ENCODE data around the gene PRKAA1.

The PRKAA1 gene

GRCh38 chr5:40784916-40785315, 13.3 kb downstream of the PRKAA1 start:
- DNase-seq (ENCODE audit: low read depth in 1 of 2, low spot score in 1 of 2), result no peak
- Histone ChIP-seq H3K27me3 (ENCODE audit: insufficient read depth, poor library complexity, severe bottlenecking) (no peaks in the 10 kb centered on the region), H3K27ac (replicated peaks) (no peak overlapping the region), H3K4me3 (replicated peaks; ENCODE audit: insufficient read depth, low read length) (no peak overlapping the region)
- TF ChIP-seq SPI1 (IDR thresholded peaks at IDR 0.05; ENCODE audit: borderline replicate concordance, low read depth) (no peak), REST (IDR thresholded peaks at IDR 0.05; ENCODE audit: insufficient replicate concordance, low read depth) (no peak)
- TF ChIP-seq, protein P1, sequence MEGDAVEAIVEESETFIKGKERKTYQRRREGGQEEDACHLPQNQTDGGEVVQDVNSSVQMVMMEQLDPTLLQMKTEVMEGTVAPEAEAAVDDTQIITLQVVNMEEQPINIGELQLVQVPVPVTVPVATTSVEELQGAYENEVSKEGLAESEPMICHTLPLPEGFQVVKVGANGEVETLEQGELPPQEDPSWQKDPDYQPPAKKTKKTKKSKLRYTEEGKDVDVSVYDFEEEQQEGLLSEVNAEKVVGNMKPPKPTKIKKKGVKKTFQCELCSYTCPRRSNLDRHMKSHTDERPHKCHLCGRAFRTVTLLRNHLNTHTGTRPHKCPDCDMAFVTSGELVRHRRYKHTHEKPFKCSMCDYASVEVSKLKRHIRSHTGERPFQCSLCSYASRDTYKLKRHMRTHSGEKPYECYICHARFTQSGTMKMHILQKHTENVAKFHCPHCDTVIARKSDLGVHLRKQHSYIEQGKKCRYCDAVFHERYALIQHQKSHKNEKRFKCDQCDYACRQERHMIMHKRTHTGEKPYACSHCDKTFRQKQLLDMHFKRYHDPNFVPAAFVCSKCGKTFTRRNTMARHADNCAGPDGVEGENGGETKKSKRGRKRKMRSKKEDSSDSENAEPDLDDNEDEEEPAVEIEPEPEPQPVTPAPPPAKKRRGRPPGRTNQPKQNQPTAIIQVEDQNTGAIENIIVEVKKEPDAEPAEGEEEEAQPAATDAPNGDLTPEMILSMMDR (IDR thresholded peaks at IDR 0.05; ENCODE audit: insufficient read depth, low read length), result no peak

DNA sequence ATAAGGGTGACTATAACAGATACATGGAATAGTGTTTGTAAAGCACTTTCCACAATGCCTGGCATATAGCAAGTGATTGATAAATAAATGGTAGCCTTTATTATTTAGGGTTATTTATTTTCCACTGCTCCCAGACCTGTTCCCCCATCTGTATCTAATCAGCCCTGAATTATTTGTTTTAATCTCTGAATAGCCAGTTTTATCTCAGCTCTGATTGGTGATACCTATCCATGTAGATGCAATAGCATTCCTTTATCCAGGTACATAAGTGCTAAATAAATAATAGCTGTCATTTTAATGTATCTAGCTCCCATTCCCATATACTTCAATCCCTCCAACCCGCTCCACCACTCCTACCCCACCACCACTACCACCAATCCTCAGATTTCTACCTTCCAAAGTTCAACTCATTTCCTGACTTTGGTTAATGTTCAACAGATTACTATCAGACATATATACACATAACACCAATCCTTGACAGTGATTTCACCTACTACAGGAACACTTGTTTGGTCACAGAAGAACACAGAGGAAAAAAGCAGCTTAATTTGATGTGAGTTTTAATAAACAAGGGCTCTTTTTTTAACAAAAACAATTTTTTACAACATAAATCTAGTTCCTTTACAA, 14.0 kb downstream of the PRKAA1 start:
- H3K4me3 ChIP-seq (replicated peaks; ENCODE audit: insufficient read depth, low read length), result no peak overlapping the region

GRCh38 chr5:40781843-40782409, 16.2 kb downstream of the PRKAA1 start:
- DNase-seq (ENCODE audit: low read depth in 1 of 2, low spot score in 1 of 2), result no peak
- no peak overlapping the region for H3K4me3 ChIP-seq (replicated peaks; ENCODE audit: insufficient read depth, low read length)

More for the DNA sequence above, 14.0 kb downstream of the PRKAA1 start:
- TF ChIP-seq REST (IDR thresholded peaks at IDR 0.05; ENCODE audit: insufficient replicate concordance, low read depth) (no peak), GABPA (IDR thresholded peaks at IDR 0.05; ENCODE audit: low read depth) (no peak), SPI1 (IDR thresholded peaks at IDR 0.05; ENCODE audit: borderline replicate concordance, low read depth) (no peak), POLR2AphosphoS5 (IDR thresholded peaks at IDR 0.05; ENCODE audit: low read depth) (no peak)
- TF ChIP-seq, protein P1 (IDR thresholded peaks at IDR 0.05; ENCODE audit: insufficient read depth, low read length), result no peak
- no peaks in the 10 kb centered on the region for H3K27me3 ChIP-seq (ENCODE audit: insufficient read depth, poor library complexity, severe bottlenecking)
- H3K27ac ChIP-seq (replicated peaks), result no peak overlapping the region
- no peak for DNase-seq (ENCODE audit: low read depth in 1 of 2, low spot score in 1 of 2)

More at GRCh38 chr5:40781843-40782409, 16.2 kb downstream of the PRKAA1 start:
- Histone ChIP-seq H3K27ac (replicated peaks) (no peak overlapping the region), H3K27me3 (ENCODE audit: insufficient read depth, poor library complexity, severe bottlenecking) (no peaks in the 10 kb centered on the region)
- TF ChIP-seq REST (IDR thresholded peaks at IDR 0.05; ENCODE audit: insufficient replicate concordance, low read depth) (no peak), POLR2AphosphoS5 (IDR thresholded peaks at IDR 0.05; ENCODE audit: low read depth) (no peak), SPI1 (IDR thresholded peaks at IDR 0.05; ENCODE audit: borderline replicate concordance, low read depth) (no peak)
- TF ChIP-seq, protein P1 (IDR thresholded peaks at IDR 0.05; ENCODE audit: insufficient read depth, low read length), result no peak
